ENCODE results near the gene ZNF814.
"Not testable (repeated sequence)": the region's sequence is repeated elsewhere in the genome, so short reads cannot be mapped to it uniquely, and the experiment has no call there.

The ZNF814 gene

DNA sequence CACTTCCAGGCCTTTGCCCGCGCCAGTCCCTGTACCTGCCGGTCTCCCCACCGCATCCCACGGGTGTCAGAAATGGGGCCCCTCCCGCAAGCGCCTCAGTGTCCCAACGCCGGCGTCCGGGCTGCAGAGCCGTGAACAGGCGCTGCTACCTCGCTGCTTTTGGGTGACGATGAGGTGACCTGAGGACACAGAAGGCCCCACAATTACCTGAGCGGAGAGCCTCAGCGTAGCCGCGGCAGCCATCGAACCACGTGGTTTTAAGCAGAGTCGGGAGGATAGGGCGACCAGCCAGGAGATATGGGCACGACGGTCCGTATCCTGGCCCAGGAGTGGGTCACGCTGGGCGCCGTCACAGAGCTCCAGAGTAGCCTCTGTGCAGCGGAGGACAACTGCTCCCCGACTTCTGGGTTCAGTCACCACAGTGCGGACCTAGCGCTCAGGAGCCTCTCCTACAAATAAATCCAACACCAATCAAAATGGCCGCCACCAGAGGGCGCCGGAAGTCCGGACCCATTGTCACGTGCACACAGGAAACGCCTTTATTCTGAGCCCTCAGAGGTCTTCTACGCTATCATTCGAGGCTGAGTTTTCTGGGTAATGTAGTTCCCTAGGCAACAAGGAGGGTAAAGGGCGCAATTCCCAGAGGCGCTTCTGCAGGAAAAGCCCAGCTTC is at the start of gene ZNF814:
TSS of gene ZNF814 (minus strand) at position 478 of the 672 bp plus-strand sequence. CDS start at position 243, 235 bp downstream.
- peak; percentile 94 for DNase-seq

DNA sequence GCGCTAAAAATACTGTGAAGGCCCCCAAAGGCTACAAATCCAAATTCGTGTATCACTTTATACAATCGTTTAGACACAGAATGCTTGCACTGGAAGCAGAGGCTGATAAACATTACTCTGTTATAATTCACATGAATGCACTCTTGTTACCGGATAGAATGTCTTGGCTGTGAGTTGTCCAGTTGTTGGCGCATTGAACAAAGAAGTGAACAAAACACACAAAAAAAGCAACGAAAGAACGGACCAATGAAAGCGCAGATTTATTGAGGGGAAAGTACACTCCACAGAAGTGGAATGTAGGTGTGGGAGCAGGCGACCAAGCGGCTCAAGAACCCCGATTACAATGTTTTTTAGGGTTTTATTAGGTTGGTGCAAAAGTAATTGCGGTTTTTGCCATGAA is 46.9 kb upstream of the ZNF814 start:
- no peak for DNase-seq

DNA sequence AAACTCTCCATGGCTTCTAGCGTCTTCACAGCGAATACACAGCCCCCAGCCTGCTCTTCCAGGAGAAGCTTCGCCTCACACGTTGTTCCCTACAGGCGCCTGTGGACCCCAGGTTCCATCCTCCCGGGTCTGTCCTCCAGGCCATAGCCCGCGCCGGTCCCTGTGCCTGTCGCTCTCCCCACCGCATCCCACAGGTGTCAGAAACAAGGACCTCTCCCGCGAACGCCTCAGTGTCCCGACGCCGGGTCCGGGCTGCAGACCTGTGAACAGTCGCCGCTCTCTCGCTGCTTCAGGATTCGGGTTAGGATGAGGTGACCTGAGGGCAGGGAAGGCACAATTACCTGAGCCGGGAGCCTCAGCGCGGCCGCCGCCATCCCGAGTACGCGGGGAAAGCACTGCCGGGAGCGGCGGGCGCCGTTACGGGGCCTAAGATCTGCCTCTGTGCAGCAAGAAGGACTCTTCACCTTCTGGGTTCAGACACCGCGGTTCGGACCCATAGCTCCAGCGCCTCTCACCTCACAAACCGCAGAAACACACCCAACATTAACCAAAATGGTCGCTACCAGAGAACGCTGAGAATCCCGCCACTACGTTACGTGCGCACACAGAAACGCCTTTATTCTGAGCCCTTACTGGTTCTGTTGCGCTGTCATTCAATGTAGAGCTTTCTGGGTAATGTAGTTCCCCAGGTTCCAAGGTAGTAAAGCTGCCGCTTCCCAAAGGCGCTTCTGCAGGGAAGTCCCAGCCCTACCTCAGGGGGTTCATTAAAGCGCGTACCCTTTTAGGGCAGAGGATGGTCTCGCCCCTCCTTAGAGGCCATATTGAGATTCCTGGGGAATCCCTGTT is 46.2 kb upstream of the ZNF814 start, which contains the start of gene ZNF418:
TSS of gene ZNF418 (minus strand) at position 583 of the 846 bp plus-strand sequence. CDS start 1,580 bp downstream, outside the sequence.
- peak; percentile 92 for DNase-seq

DNA sequence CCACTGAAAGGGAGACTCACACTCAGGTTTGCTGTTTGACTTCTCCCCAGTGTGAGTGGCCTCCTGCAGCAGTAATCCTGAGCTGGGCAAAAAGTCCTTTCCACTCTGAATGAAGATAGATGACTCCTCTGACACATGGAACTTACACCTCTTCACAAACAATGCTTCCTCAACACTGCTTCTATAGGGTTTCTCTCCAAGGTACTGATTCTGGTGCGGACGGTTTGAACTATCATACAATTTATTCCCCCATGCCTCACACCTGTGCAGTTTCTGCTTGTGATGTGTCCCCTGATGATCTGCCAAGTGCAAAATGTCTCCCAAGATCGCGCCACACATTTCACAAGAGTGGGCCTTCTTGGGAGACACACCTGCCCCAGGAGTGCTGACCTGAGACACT is 38.8 kb upstream of the ZNF814 start:
- DNase-seq = no peak

DNA sequence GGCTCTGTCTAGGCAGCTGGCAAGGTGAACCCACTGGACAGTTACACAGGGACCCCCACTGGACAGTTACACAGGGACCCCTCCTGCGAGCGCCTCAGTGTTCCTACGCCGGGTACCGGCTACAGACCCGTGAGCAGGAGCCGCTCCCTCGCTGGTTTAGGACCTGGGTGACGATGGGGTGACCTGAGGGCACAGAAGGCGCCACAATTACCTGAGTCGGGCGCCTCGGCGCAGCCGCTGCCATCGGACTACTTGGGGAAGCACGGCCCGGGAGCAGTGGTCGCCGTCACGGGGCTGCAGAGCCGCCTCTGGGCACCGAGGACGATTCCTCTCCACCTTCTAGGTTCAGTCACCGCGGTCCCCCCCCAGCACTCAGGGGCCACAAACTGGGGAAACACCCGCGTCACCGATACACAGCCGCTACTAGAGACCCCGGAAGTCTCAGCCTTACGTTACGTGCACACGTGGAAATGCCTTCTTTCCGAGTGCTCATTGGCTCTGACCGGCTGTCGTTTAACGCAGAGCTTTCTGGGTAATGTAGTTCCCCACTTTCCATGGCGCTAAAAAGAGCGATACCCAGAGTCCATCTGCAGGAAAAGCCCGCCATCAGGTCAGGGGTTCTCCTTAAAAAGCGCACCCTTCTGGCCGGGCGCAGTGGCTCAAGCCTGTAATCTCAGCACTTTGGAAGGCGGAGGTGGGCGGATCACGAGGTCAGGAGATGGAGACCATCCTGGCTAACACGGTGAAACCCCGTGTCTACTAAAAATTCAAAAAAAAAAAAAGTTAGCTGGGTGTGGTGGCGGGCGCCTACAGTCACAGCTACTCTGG is 27.5 kb upstream of the ZNF814 start, which contains the start of gene ZNF417:
TSS of gene ZNF417 (minus strand) at position 425 of the 828 bp plus-strand sequence. CDS start at position 244, 181 bp downstream.
- DNase-seq = peak; percentile 95

DNA sequence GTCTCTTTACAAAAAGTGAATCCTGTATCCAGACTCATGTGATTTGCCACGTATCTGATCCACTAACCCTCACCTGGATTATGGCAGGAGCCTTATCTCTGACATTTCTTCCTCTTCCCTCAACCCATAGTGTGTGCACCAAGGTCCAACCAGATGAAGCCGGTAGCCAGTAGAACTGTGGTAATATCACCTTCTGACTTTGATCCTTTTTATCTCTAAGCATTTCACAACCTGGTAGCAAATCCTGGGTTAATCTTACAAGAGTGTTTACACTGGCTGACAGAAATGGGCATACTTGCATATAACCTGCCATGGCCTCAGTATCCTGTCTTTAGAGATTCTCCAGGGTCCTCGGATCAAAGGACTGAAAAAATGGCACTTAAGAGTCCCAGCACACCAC is 25.7 kb upstream of the ZNF814 start:
- DNase-seq = no peak

DNA sequence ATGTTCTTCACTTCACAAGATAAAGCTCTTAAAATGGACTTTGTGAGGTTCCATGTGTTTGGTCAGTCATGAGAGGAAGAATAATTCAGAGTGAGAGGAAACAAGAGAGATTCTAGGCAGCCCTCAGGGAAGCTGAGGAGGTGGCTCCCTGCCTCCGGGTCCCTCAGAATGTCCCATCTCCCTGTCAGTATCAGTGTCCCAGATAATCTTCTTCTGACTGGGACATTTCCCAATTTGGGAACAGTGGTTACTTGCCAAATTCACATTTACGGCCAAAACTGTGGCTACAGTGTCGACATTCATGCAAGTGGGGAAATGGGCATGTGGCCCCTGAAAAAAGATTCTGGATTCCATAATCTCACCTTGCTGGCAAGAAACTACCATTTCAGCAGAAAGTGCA is 18.6 kb upstream of the ZNF814 start:
- DNase-seq = no peak

DNA sequence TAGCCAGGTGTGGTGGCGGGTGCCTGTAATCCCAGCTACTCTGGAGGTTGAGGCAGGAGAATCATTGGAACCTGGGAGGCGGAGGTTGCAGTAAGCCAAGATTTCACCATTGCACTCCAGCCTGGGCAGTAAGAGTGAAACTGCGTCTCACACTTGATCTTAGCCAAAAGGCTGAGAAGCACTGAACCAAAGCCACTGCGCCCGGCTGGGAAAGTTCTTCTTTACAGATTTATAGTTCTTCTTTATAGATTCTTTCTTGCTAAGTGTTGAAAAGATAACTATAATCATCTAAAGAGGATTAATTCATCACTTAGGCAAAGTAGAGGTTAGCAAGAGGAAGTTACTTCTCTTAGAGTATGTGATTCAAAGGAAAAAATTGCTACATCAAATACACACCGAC is 16.4 kb upstream of the ZNF814 start:
- no peak for DNase-seq

DNA sequence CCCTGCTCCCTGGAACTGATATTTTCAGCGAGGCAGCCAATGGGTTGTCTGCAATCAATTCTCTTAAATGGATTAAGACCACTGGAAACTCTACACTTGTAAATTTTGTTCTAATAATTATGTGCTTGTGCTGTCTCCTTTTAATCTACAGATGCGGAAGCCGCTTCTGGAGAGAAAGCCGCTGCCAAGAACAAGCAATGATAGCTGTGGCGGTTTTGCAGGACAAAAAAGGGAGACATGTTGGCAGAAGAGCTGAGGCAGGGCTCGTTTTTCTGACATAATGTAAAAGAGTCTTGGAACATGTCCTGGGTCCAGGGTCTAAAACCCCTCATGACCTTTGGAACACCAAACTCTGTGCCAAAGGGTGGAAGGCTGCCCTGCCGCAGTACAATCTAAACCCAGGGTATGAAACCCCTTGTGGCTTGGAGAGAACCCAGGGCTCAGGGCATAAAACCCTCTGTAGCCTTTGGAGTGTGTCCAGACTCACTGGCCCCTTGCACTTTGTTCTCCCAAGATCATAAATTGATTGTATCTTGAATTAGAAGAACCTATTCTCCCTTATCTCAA is 14.9 kb upstream of the ZNF814 start:
- DNase-seq = no peak

DNA sequence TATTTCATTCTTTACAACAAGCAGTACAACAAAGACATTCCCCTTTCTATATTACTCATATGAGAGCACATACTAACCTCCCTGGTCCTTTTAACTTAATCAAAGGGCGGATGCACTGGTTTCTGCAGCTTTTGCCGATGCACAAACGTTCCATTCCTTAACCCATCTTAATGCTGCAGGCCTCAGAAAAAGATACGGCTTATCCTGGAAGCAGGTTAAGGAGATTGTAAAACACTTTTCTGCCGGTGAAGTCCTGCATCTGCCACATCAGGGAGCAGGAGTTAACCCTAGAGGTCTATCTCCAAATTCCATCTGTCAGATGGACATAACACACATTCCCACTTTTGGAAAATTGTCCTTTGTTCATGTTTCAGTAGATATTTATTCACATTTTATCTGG is 11.5 kb upstream of the ZNF814 start:
- DNase-seq = no peak

DNA sequence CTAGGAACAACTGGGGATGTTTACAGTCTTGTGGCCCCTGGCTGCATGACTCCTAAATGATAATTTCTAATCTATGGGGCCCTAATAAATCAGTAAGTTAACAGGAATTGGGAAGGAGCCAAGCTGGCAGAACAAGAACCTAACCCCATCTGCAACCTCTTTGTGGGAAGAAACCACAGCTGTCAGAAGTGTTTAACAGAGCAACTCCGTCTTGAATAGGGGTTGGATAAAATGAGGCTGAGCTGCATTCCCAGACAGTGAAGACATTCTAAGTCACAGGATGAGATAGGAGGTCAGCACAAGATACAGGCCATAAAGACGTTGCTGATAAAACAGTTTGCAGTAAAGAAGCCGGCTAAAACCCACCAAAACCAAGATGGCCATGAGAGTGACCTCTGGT is 1.9 kb upstream of the ZNF814 start:
- not testable (repeated sequence) for DNase-seq

DNA sequence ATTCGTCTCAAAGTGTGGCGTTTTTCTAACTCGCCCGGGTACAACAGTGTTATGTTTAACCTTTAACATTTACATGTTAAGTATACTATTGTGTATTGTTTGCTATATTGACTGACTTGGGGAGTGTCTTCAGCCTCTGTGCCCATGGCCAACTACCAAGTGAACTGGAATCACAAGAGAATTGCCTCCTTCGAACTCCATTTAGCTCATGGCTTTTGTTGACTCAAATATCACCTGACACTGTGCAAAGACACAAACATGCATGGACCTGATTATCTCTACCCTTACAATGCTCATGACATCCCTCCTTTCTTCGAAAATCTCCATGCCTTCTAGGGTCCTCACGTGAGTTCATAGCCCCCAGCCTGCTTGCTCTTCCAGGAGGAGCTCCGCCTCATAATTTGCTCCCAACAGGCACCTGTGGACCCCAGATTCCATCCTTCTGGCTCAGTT is 704 bp downstream of the ZNF814 start:
- peak; percentile 38 for DNase-seq

DNA sequence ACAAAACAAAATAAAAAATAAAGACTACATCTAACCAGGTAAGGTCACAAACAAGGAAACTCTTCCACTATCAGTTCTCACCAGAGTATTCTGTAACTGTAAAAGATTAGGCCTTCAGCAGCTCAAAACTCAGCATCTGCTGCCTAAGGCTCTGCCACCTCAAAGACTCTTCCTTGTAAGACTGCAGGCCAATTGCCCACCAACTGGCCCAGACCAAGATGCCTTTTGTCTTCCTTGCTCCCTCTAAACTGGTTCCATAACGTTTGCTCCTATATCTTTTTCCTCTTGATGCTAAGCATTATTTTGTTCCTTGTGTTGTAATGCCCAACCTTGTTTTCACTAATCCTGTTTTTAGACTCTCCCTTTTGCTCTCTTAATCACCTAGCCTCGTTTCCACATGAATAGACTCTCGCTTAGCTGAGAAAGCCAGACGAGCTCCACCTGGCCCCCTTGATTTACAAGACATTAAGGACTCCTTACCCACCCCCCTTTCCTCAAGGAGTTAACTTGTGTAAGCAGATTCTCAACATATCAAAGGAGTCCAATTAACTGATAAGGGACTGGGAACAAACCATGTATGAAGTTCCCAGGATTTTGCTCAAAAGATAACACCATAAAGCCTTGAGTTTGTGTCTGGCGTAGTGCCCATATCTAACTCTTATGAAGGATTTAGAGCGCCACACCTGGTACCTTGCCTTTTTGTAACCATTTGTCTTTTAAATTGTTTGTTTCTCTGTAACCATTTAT is 1.5 kb downstream of the ZNF814 start:
- peak; percentile 20 for DNase-seq

DNA sequence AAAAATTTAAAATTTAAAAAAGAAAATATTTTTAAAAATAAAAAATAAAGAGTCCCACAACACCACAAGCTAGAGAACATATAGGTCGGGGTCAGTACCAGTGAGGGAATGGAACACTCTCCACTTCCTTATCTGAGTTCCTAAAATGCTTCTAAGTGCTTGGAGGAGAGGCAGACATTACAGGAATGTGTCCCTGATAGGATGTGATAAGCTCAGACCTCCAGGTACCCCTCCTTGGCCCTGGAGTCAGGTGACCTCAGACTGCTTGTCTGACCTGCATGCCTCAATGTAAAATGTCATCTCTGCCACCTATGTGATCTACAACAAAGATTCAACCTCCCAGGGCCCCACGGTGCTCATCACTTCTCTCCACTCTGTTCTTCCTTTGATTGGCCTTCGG is 2.8 kb downstream of the ZNF814 start:
- DNase-seq = no peak

DNA sequence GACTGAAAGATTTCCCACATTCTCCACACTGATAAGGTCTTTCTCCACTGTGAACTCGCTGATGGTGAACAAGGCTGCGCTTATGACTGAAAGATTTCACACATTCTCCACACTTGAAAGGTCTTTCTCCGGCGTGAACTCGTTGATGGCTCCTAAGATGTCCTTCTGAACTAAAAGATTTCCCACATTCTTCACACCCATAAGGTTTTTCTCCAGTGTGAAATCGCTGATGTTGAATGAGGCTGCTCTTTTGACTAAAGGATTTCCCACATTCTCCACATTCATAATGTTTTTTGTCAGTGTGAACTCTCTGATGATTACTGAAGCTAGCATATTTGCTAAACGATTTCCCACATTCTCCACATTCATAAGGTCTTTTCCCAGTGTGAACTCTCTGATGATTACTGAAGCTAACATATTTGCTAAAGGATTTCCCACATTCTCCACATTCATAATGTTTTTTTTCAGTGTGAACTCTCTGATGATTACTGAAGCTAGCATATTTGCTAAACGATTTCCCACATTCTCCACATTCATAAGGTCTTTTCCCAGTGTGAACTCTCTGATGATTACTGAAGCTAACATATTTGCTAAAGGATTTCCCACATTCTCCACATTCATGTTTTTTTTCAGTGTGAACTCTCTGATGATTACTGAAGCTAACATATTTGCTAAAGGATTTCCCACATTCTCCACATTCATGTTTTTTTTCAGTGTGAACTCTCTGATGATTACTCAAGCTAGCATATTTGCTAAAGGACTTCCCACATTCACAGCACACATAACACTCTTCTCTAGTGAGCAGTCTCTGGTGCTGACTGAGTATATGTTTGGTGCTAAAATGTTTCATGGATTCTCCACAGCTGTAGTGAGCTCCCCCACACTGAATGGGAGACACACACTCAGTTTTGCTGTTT is 14.7 kb downstream of the ZNF814 start:
- not testable (repeated sequence) for DNase-seq

DNA sequence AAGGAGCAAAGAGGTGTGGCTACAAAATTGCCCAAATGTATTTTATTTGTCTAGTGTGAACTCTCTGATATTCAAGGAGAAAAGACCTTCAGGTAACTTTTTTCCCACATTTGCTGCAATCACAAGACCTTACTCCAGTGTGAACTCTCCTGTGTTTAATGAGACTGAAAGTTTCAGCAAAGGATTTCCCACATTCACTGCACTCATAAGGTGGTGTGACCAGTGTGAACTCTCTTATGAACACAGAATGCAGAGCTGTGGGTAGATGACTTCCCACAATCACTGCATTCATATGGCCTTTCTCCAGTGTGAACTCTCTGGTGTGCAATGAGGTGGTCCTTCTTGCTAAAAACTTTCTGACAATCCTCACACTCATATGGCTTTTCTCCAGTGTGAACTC is 16.4 kb downstream of the ZNF814 start:
- DNase-seq = no peak

DNA sequence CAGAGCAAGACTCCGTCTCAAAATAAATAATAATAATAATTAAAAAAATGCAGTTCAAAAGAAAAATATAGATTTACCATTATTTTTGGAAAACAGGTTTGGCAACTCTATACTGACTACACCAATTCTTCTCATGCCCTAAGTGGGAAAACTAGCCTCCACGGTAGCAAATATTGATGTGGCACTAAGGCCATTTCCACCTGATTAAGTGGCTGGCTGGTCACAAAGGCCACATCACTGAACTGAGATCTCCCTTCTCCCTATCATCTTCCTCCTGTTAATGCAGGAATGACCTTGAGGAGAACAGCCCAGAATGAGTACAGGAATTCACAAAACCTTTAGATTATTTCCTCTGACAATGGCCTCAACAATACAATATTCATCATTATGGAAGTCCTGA is 18.6 kb downstream of the ZNF814 start:
- no peak for DNase-seq

DNA sequence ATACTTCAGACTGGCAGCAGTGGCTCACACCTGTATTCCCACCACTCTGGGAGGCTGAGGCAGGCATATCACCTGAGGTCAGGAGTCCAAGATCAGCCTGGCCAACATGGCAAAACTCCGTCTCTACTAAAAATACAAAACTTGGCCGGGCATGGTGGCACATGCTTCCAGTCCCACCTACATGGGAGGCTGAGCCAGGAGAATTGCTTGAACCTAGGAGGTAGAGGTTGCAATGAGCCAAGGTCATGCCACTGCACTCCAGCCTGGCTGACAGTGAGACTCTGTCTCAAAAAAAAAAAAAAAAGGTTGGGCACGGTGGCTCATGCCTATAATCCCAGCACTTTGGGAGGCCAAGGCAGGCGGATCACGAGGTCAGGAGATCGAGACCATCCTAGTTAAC is 19.2 kb downstream of the ZNF814 start:
- not testable (repeated sequence) for DNase-seq

DNA sequence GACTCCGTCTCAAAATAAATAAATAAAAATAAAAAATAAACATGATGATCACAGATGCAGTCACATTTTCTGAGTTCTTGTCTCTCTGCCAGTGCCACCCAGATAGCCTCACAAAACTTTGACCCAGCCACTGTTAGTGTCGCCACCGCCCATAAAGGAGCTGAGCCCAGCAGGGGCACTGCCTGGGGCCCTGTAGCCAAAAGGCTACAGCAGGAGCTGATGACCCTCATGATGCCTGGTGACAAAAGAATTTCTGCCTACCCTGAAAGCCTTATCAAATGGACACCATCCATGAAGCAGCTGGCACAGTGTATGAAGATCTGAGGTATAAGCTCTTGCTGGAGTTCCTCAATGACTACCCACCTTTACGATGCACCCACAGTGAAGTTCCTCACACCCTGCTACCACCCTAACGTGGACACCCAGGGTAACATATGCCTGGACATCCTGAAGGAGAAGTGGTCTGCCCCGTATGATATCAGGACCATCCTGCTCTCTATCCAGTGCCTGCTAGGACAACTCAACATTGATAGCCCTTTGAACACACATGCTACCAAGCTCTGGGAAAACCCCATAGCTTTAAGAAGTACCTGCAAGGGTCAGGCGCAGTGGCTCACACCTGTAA is 20.9 kb downstream of the ZNF814 start:
- no peak for DNase-seq

DNA sequence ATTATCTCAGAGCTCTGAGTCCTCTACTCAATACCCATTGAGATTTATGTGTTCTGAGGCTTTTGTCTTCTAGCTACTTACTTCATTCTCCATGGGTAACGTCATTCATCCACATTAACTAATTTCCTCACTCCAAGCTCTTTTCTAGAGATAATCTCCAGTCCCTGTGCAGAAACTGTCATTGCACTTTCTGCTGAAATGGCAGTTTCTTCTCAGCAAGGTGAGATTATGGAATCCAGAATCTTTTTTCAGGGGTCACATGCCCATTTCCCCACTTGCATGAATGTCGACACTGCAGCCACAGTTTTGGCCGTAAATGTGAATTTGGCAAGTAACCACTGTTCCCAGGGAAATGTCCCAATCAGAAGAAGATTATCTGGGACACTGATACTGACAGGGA is 26.5 kb downstream of the ZNF814 start:
- DNase-seq = not testable (repeated sequence)

Data from NCI-H748 treated with DMSO at 0.1 percent for 48 hours (cell line).